H9 (cell line): ENCODE results near the gene SSTR5. TPM values are rescaled to one million over a fixed set of nuclear protein-coding genes. Genes with fewer than 3 reads are reported as not detected.

Source experiments
- DNase-seq: peaks from one replicate; pipeline ENCODE4 v3.0.0-alpha.2; 2017
- H2AFZ ChIP-seq: one replicate; pipeline ENCODE4 v1.6.1; 2013; ENCODE audit warnings: mild to moderate bottlenecking, low read length, control low read depth, moderate library complexity
- H2AK5ac ChIP-seq: 2 replicates; pipeline ENCODE4 v1.6.1; 2013; ENCODE audit warnings: low read length, control low read depth, mixed read lengths; ENCODE audit not compliant: insufficient read length
- H2BK120ac ChIP-seq: one replicate; pipeline ENCODE4 v1.6.1; 2013; ENCODE audit warnings: low read depth, mild to moderate bottlenecking, low read length, control low read depth, inconsistent platforms; ENCODE audit not compliant: poor library complexity, severe bottlenecking
- H2BK12ac ChIP-seq: 2 replicates; pipeline ENCODE4 v1.6.1; 2013; ENCODE audit warnings: low read length, control low read depth, mixed read lengths, low read depth; ENCODE audit not compliant: insufficient read length
- H2BK15ac ChIP-seq: 2 replicates; pipeline ENCODE4 v1.6.1; 2013; ENCODE audit warnings: low read depth, low read length, control low read depth
- H2BK20ac ChIP-seq: one replicate; pipeline ENCODE4 v1.6.1; 2013; ENCODE audit warnings: low read depth, mild to moderate bottlenecking, low read length, control low read depth, inconsistent platforms; ENCODE audit not compliant: poor library complexity, severe bottlenecking
- H2BK5ac ChIP-seq: 2 replicates; pipeline ENCODE4 v1.6.1; 2013; ENCODE audit warnings: low read length, control low read depth, mixed read lengths; ENCODE audit not compliant: insufficient read length
- H3K14ac ChIP-seq: 2 replicates; pipeline ENCODE4 v1.6.1; 2013; ENCODE audit warnings: low read length, control low read depth; ENCODE audit not compliant: insufficient read depth
- H3K18ac ChIP-seq: 2 replicates; pipeline ENCODE4 v1.6.1; 2013; ENCODE audit warnings: low read depth, mild to moderate bottlenecking, mixed read lengths, low read length, control low read depth; ENCODE audit not compliant: insufficient read length
- H3K23ac ChIP-seq: 2 replicates; pipeline ENCODE4 v1.6.1; 2013; ENCODE audit warnings: low read length, control low read depth, mixed read lengths, low read depth; ENCODE audit not compliant: insufficient read length
- H3K23me2 ChIP-seq: 2 replicates; pipeline ENCODE4 v1.6.1; 2013; ENCODE audit warnings: low read depth, mild to moderate bottlenecking, mixed read lengths, low read length, control low read depth; ENCODE audit not compliant: insufficient read length, poor library complexity, severe bottlenecking
- H3K27ac ChIP-seq: 2 replicates; pipeline ENCODE4 v1.5.1; 2013; ENCODE audit warnings: low read length, control low read depth, mixed read lengths, low read depth; ENCODE audit not compliant: insufficient read length
- H3K27me3 ChIP-seq: 2 replicates; pipeline ENCODE4 v1.6.1; 2013; ENCODE audit warnings: low read length, control low read depth, inconsistent platforms; ENCODE audit not compliant: insufficient read depth
- H3K4ac ChIP-seq: 2 replicates; pipeline ENCODE4 v1.6.1; 2013; ENCODE audit warnings: low read depth, mild to moderate bottlenecking, control low read depth, inconsistent platforms, low read length, moderate library complexity
- H3K4me1 ChIP-seq: 2 replicates; pipeline ENCODE4 v1.6.1; 2013; ENCODE audit warnings: low read length, control low read depth, inconsistent platforms; ENCODE audit not compliant: insufficient read depth
- H3K4me2 ChIP-seq: 2 replicates; pipeline ENCODE4 v1.6.1; 2013; ENCODE audit warnings: low read length, control low read depth, mixed read lengths; ENCODE audit not compliant: insufficient read length, insufficient read depth
- H3K56ac ChIP-seq: 2 replicates; pipeline ENCODE4 v1.6.1; 2013; ENCODE audit warnings: low read depth, mild to moderate bottlenecking, mixed read lengths, low read length, control low read depth; ENCODE audit not compliant: insufficient read length
- H3K79me1 ChIP-seq: 2 replicates; pipeline ENCODE4 v1.6.1; 2013; ENCODE audit warnings: low read depth, mild to moderate bottlenecking, moderate library complexity, low read length, control low read depth, inconsistent platforms; ENCODE audit not compliant: insufficient read depth, poor library complexity, severe bottlenecking
- H3K79me2 ChIP-seq: 2 replicates; pipeline ENCODE4 v1.6.1; 2013; ENCODE audit warnings: low read length, control low read depth, inconsistent platforms; ENCODE audit not compliant: insufficient read depth
- H3K9ac ChIP-seq: 2 replicates; pipeline ENCODE4 v1.6.1; 2013; ENCODE audit warnings: low read length, control low read depth, mixed read lengths; ENCODE audit not compliant: insufficient read length; ENCODE audit errors: extremely low read depth
- H3K9me3 ChIP-seq: one replicate; pipeline ENCODE4 v1.6.1; 2013; ENCODE audit warnings: low read depth, low read length, inconsistent platforms; ENCODE audit not compliant: control insufficient read depth
- H3T11ph ChIP-seq: one replicate; pipeline ENCODE4 v1.6.1; 2013; ENCODE audit warnings: mild to moderate bottlenecking, low read length, control low read depth, inconsistent platforms
- H4K20me1 ChIP-seq: one replicate; pipeline ENCODE4 v1.6.1; 2013; ENCODE audit not compliant: control insufficient read depth, insufficient read length, insufficient read depth
- H4K5ac ChIP-seq: 2 replicates; pipeline ENCODE4 v1.6.1; 2013; ENCODE audit warnings: low read depth, mild to moderate bottlenecking, mixed read lengths, low read length, control low read depth; ENCODE audit not compliant: insufficient read length
- H4K8ac ChIP-seq: replicated peaks from 2 replicates; pipeline ENCODE4 v1.6.1; 2013; ENCODE audit warnings: low read length, control low read depth, mixed read lengths, low read depth; ENCODE audit not compliant: insufficient read length
- H4K91ac ChIP-seq: 2 replicates; pipeline ENCODE4 v1.6.1; 2013; ENCODE audit warnings: low read depth, mild to moderate bottlenecking, moderate library complexity, mixed read lengths, low read length, control low read depth; ENCODE audit not compliant: insufficient read length
- H3K27ac Mint-ChIP-seq, 3 experiments: 2 replicates in 2 of 3; 3 replicates in 1 of 3; pipeline ENCODE4 v1.8.0; 2020 to 2021; ENCODE audit warnings: mixed read lengths in 3 of 3, mild to moderate bottlenecking in 1 of 3, moderate library complexity in 1 of 3
- H3K27me3 Mint-ChIP-seq: 2 replicates; pipeline ENCODE4 v1.8.0; 2021; ENCODE audit warnings: low read depth, mild to moderate bottlenecking, moderate library complexity, mixed read lengths
- H3K36me3 Mint-ChIP-seq, 3 experiments: 2 replicates in 2 of 3; 3 replicates in 1 of 3; pipeline ENCODE4 v1.8.0; 2020 to 2021; ENCODE audit warnings: low read depth in 3 of 3, mixed read lengths in 3 of 3; ENCODE audit not compliant: insufficient read depth in 1 of 3
- H3K4me1 Mint-ChIP-seq, 2 experiments: 2 replicates each; pipeline ENCODE4 v1.8.0; 2020; ENCODE audit warnings: mixed read lengths in 2 of 2
- H3K4me3 Mint-ChIP-seq, 2 experiments: 2 replicates in 1 of 2; 3 replicates in 1 of 2; pipeline ENCODE4 v1.8.0; 2020 to 2021; ENCODE audit warnings: mild to moderate bottlenecking in 2 of 2, mixed read lengths in 2 of 2, moderate library complexity in 1 of 2
- H3K9me3 Mint-ChIP-seq, 2 experiments: 2 replicates in 1 of 2; 3 replicates in 1 of 2; pipeline ENCODE4 v1.8.0; 2020; ENCODE audit warnings: mild to moderate bottlenecking in 2 of 2, mixed read lengths in 2 of 2, moderate library complexity in 1 of 2
- WGBS: extraction: QIAGEN DNeasy Blood & Tissue Kit; methylation state at CpG from one replicate; pipeline ENCODE4 v1.1.7; 2013; ENCODE audit warnings: missing lambda C conversion rate, low lambda C conversion rate, mixed read lengths; ENCODE audit not compliant: insufficient read length; ENCODE audit errors: extremely low coverage; 5-methylcytosine and 5-hydroxymethylcytosine counted together
- total RNA-seq: library from RNA; stranded (reverse); gene quantifications from 2 replicates; pipeline ENCODE4 v1.2.1, GENCODE V29; 2021
- TF ChIP-seq, protein P1 (sequence below): fragments of 200-600 bp; sonication (generic); conservative IDR thresholded peaks from 3 replicates; pipeline ENCODE4 v1.8.0; 2021; ENCODE audit warnings: antibody characterized with exemption, mild to moderate bottlenecking

The SSTR5 gene
- total RNA-seq, 1 experiment from 2014 or later, result 0.22 TPM

DNA sequence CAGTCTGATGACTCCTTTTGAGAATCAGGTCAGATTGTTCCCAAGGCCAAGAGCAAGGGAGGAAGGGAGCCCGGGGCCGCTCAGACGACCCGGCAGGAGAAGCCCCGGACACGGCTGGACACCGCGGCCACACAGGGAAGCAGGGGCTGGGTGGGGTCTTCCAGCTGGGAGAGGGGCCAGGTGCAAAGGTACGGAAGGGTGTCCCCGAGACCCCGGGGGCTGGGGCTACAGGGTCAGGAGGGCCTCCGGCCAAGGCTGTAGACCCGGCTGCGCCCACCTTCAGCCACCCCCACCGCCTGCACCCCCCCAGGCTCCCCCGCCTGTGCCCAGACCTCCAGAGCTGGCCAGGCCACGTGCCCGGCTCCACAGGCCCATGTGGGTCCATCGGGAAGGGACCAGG is 45.4 kb downstream of the SSTR5 start:
- Histone ChIP-seq H4K20me1 (no peaks in the 10 kb centered on the region), H4K5ac (no peak overlapping the region), H2BK20ac (no peak overlapping the region), H2BK12ac (no peak overlapping the region), H3K4me1 (no peaks in the 10 kb centered on the region), H3K23ac (no peak overlapping the region), H2AK5ac (no peak overlapping the region), H3K23me2 (peaks cover 2% of the 10 kb centered on the region), H2AFZ (no peak overlapping the region), H4K91ac (no peak overlapping the region), H2BK5ac (no peak overlapping the region), H3K9ac (no peak overlapping the region), H3K18ac (no peak overlapping the region), H3K27me3 (no peaks in the 10 kb centered on the region), H3K27ac (no peak overlapping the region), H3K9me3 (no peaks in the 10 kb centered on the region), H2BK15ac (no peak overlapping the region), H2BK120ac (no peak overlapping the region), H4K8ac (no peak overlapping the region), H3K56ac (no peak overlapping the region), H3K79me1 (no peaks in the 10 kb centered on the region), H3K79me2 (no peaks in the 10 kb centered on the region), H3T11ph (no peak overlapping the region), H3K14ac (no peak overlapping the region), H3K4ac (no peak overlapping the region), H3K4me2 (no peak overlapping the region)
- TF ChIP-seq, protein P1, sequence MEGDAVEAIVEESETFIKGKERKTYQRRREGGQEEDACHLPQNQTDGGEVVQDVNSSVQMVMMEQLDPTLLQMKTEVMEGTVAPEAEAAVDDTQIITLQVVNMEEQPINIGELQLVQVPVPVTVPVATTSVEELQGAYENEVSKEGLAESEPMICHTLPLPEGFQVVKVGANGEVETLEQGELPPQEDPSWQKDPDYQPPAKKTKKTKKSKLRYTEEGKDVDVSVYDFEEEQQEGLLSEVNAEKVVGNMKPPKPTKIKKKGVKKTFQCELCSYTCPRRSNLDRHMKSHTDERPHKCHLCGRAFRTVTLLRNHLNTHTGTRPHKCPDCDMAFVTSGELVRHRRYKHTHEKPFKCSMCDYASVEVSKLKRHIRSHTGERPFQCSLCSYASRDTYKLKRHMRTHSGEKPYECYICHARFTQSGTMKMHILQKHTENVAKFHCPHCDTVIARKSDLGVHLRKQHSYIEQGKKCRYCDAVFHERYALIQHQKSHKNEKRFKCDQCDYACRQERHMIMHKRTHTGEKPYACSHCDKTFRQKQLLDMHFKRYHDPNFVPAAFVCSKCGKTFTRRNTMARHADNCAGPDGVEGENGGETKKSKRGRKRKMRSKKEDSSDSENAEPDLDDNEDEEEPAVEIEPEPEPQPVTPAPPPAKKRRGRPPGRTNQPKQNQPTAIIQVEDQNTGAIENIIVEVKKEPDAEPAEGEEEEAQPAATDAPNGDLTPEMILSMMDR, result no peak
- peaks cover 11% of the 10 kb centered on the region for H3K27me3 Mint-ChIP-seq
- WGBS, result no CpG with 5 or more reads among the region's 19 CpGs
- no peaks in the 10 kb centered on the region for H3K36me3 Mint-ChIP-seq
- H3K9me3 Mint-ChIP-seq, result no peaks in the 10 kb centered on the region
- H3K4me1 Mint-ChIP-seq, result no peaks in the 10 kb centered on the region
- H3K27ac Mint-ChIP-seq, result no peak overlapping the region
- no peak for DNase-seq
- no peak overlapping the region for H3K4me3 Mint-ChIP-seq
